Activated gamma-delta T cell (primary cell): ENCODE results near the gene LETMD1.

Source experiments
- DNase-seq: peaks from one replicate; lab custom pipeline; 2025; lab: John Stamatoyannopoulos, UW

The LETMD1 gene

GRCh38 chr12:51025836-51026638 lies 22.1 kb upstream of the LETMD1 start, which contains the start of gene SLC11A2:
SLC11A2 (minus strand) TSS chr12:51026384; CDS start chr12:51010728, 15,656 bp downstream.
- DNase-seq, result peak; percentile 88

GRCh38 chr12:51027342-51027835 lies 20.7 kb upstream of the LETMD1 start:
- DNase-seq, result no peak

DNA sequence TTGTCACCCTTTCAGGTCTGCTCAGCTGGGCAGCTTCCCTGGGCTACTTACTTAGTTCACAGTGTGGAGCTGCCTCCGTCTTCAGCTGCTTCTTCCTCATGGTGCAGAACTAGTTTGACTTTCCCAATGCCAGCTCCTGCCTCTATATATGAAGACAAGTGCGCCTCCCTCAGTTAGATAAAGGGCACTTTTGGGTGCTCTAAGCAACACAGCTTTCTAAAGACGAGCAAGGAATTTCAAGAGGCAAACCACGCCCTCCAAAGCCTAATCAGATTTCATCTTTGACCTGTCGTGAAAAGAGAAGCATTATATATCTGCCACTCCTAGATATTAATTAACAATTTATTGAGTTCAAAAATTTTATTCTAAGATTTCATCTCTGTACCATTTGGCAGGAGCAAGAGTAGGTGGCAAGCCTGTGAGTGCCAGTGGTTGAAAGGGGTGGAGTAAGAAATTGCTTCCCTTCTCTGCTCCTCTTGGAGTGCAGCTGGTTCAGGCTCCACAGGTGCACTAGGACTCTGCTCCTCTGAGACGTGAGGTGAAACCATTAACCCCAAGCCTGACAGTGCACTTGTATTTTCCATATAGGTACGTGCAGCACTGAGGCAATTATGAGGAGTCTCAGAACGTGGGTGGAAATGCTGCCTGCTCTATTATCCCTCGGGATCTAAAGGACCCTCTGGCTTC lies 19.9 kb upstream of the LETMD1 start:
- DNase-seq, result no peak

DNA sequence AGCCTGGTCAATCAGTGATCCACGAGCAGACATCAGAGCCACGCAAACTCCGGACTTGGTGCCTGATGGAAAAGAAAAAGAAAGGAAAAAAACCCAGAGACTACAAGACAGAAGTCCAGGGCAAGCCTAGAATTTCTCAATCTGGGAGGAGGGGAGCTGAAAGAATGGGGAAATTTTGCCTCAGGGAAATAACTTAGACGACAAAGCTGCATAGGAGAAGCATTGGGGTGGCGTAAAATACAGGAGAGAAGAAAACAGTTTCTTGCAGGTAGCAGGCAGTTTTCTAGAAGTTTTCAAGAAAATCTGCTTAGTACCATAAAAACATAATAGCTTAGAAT lies 19.3 kb upstream of the LETMD1 start:
- no peak for DNase-seq

DNA sequence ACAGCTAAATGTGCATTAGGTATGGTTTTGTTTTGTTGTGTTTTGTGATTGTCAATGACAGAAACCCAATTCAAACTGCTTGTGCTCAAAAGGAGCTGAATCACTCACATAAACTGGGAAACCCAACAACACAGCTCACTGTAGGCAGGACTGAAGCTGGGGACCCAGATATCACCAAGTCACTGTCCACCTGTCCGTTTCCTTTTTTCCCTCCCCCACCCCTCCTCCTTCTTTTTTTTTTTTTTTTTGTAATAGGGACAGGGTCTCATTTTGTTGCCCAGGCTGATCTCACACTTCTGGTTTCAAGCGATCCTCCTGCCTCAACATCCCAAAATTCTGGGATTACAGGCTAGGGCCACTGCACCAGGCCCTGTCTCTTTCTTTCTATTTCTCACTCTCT lies 15.1 kb upstream of the LETMD1 start:
- no peak for DNase-seq

- DNase-seq, result no peak
Observed at GRCh38 chr12:51033457-51034089, 14.6 kb upstream of the LETMD1 start.

GRCh38 chr12:51036279-51036678 lies 11.8 kb upstream of the LETMD1 start:
- DNase-seq, result no peak

DNA sequence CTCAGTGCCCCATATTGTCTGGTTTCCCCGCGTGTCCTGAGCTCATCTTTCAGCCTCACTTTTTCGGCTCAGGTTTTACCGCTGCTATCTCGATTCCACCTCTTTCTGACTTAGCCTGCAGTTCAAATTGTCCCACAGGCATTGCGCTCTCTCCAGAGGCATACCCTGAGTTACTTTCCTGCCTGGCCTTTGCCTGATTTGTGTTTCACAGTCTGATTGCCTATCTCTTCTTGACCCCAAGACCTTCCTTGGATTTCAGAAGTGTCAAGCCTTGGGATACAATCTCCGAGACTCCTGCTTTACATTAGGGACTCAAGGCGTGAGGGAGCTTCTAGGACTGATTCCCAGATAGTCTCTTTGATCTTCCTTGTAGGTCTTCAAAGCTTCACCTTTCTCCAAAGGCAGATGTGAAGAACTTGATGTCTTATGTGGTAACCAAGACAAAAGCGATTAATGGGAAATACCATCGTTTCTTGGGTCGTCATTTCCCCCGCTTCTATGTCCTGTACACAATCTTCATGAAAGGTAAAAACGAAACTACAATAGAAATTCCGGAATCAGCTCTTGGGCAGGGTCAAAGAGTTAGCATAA lies 629 bp downstream of the LETMD1 start:
- no peak for DNase-seq

DNA sequence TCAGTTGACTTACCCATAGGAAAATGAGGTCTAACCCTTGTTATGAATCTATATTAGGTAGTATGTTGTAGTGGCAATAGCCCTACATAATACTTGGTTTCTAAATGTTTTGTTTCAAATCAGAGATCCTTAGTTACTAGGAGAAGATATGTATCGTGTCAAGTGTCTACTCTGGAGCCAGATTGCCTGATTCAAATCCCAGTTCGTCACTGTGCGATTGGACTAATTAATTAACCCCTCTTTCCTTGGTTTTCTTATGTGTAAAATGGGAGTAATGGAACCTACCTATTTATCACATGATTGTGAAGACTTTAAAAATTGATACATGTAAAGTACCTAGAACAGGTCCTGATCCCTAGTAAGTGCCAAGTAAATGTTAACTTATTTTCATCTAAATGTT lies 1.4 kb downstream of the LETMD1 start:
- no peak for DNase-seq

DNA sequence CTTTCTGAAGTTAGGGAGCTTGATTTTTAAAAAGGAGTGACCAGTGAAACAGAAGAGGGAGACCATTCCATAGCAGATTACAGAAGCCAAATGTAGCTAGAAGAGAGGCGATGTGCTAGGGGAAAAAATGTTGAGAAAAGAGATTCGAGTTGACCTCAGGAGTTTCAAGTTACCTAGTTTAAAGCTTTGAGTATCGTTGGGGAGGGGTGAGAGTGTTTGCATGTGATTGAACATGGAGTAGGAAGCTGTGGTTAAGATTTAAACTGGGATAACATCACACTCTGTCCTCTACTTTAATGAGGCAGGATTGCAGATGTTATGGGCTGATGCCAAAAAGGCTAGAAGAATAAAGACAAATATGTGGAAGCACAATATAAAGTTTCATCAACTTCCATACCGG lies 3.7 kb downstream of the LETMD1 start:
- DNase-seq, result no peak

DNA sequence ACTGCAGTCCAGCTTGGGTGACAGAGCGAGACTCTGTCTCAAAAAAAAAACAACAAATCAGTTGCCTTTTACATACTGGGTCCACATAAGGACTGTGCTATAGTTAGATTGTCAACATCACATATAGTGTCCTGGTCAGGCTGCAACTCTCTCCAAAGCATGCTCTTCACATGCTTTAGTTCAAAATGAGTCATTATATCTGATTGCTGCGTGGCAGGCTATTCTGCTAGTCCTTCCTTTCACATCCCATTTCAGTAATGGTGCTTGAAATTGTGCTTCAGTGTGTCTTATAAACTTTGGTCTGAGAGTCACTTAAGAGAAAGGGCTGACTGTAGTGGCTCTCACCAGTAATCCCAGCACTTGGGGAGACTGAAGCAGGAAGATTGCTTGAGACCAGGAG lies 6.9 kb downstream of the LETMD1 start:
- no peak for DNase-seq

DNA sequence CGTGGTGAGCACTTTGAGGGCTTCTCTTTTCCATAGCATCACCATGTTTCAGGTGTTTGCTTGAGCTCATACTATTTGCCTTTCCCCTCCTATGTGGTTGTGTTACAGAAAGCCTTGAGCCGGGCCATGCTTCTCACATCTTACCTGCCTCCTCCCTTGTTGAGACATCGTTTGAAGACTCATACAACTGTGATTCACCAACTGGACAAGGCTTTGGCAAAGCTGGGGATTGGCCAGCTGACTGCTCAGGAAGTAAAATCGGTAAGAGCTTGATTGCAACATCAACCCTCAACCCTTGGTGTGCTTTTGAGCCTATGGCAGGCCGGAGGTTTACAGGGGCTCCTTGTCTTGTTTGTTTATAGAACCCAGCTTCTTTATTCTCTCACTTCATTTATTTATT lies 8.1 kb downstream of the LETMD1 start:
- no peak for DNase-seq

DNA sequence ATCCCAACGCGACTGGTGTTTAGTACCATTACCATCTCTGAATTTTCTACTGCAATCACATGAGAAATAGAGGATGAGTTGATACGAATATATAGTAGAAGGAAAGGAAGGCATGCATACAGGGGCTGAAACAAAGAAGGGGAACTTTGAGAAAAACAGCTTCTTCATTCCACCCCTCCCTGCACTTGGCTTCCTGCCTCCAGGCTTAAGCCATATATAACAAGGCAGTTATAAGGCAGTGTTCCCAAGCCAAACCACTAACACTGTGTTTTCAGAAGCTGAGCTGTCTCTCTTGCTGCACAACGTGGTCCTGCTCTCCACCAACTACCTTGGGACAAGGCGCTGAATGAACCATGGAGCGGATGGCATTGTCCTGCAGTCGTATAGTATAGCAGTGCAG lies 11.0 kb downstream of the LETMD1 start:
- DNase-seq, result no peak

DNA sequence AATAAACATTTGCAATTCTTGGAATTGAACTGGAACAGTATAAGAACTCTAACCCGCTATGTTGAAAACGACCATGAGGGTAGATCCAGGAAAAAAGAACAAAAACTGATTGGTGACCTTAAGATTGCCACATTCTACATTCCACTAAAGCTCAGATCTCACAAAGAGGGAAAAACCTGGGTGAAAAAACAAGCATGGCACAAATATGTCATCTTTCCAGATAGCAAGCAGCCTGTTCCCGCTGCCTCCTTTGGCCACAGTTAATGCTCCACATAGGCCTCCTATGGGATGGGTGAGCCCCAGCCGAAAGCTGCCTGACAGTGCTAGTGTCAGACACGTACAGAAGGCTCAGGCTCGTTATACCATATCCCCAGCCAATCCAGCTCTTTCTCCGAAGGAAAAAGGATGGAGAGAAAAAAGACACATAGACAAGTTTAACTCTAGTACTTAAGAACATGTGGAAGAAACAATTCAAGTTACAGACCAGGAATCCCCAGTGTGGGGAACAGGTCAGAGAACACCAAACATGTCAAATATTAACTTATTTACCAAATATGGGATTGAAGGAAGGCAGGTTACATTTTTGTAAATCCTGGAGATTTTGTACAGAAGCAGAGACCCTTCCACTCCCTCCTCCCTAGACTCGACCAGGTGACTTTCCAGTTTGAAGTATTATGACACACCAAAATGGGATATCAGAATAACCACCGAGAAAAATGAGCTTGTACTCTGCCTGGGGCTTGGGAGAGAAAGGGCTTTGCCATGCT lies 14.7 kb downstream of the LETMD1 start:
- no peak for DNase-seq

DNA sequence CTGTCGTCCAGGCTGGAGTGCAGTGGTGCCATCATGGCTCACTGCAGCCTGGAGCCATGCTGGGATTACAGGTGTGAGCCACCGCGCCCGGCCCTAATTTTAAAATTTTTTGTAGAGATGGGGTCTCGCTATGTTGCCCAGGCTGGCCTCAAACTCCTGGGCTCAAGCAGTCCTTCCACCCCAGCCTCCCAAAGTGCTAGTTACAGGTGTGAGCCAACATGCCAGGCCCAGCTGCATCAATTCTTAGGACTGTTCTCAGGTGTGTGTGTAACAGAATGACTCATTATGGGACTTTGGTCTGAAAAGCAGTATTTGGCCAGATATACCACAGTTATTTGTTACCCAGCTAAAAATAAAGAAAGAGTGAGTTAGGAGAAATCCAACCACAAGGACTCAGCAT lies 17.4 kb downstream of the LETMD1 start:
- no peak for DNase-seq

DNA sequence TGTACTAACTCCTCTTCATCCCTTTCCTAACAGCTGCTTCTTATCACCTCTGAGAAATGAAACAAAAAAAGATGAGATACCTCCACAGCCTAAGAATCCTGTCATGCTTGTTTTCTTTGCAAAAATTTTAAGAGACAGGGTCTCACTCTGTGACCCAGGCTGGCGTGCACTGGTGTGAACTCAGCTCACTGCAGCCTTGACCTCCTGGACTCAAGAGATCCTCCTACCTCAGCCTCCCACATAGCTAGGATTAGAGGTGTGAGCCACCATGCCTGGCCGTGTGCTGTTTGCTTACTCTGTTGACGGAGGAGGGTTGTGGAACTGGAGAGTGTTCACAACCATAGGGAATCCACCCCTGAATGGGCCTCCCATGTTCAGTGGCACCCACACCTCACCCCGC lies 19.1 kb downstream of the LETMD1 start:
- DNase-seq, result no peak

DNA sequence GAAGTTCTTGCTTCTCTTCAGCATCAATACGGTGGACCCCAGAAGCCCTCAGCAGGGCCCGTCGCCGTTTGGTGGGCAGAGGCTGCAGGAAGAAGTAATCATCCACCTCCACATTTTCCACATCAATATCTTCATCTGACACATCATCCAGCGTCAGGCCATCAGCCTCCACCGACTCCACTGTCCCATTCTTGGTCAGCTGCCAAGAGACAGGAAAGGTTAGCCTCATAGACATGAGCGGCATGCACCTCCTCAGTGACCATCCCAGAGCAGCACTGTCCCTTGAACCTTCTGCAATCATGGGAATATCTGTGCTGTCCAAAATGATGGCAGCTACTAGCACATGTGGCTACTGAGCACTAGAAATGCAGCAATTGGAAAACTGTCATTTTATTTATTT lies 19.6 kb downstream of the LETMD1 start:
- DNase-seq, result no peak

GRCh38 chr12:51070004-51070403 lies 21.9 kb downstream of the LETMD1 start:
- DNase-seq, result no peak

DNA sequence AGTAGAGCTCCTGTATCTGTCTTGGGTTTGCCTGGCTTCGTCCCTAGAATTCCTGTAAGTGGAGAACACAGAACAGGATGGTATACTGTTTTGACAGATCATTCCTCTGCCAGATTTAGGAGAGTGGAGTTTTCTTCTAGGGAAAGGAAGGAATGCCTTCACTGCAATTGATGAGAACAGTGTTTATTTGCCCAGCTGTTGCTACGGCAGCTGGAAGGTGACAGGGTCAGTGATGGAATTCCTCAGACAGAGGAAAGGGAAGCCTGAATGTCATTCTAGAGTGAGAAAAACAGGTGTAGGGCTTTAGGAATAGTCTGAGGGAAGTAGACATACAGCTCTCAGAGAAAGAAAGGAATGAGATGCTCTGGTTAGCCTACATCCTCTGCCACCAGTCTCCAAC lies 23.5 kb downstream of the LETMD1 start:
- no peak for DNase-seq

DNA sequence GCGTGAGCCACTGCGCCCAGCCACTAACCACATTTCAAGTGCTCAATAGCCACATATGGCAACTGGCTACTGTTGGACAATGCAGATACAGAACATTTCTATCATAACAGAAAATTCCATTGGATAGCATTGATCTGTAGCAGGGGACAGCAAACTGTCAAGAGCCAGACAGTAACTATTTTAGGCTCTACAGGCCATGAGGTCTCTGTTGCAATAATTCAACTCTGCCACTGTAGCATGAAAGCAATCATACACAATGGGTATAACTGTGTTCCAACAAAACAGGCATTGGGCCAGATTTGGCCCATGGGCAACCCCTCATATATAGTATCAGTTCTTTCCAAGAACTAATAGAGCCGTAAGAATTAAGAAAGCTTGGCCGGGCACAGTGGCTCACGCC lies 27.3 kb downstream of the LETMD1 start:
- no peak for DNase-seq

DNA sequence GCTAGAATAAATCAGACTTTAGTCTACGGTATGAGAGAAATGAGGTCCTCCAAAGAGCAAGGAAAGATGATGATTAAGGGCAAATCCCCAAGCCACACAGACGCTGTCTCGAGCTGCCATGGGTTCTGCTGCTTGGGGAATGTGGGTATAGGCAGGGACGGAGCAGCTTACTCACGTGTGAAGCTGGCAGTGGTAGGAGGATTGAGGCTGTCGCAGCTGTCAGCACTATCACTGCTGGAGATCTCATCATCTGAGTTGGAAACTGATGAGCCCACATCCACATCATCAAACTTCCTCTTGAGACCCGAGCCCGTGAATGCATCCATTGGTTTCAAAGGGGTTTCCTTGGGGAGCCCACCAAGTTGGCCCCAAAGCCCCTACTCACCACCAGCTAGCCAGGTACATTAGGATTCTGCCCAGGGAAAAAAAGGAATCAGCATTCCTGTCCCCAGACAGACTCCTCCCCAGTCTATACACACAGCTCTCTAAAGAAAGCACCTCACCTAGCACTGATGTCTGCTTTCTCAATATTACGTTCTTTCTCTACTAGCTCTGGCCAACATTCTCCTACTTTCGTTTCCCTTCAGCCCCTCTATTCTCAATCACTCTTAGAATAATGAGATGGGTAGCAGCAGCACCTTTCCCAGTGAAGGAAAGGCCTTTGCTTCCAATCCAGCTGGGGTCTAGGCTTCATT lies 28.3 kb downstream of the LETMD1 start:
- no peak for DNase-seq
